ENCODE results near the gene PNPLA2. TPM values are rescaled to one million over a fixed set of nuclear protein-coding genes. Genes with fewer than 3 reads are reported as not detected.

PNPLA2 gene
- polyA plus RNA-seq, 1 donor from 2014 or later = 51.1 TPM

DNA sequence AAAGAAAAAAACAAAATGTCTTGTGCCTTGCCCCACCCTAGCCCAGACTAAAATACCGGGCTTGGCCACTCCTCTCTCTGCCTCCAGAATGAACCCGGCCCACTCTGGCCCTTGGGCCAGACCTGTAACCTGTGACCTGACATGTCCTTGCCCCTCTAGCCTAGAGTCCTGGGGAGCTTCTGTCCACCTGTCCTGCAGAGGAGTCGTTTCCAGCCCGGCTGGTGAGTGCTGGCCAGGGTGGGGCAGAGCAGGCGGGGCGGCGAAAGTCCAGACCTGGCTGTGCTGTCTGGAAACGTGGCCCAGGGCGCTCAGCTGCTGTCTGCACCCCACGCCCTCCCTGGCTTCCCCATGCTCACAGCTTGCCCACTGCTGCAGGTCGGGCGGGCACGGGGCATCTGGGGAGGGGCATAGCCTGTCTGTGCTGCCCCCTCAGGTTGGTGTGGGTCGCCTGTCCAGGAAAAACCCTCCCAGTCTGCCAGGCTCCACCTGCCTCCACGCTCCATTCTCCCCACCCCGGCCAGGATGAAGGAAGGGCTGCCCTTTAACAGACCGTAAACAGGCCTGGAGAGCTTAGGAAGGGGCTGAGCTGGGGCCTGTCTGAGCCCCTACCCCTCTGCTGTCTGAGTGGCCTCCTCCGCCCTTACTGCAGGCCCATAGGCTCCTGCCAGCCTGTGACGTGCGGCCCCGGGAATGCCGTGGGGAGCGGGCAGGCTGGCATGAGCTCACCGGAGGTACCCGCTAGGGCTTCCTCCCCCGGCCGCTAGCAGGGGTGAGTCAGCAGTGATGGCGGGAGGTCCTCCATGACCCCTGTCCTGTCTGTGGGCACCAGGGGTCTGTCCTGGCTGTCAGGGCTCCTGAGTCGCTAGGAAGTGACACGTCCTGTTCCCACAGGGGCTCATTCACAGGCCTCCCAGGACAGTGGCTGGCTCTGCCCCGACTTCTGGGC is 15.9 kb downstream of the PNPLA2 start:
- no peaks in the 10 kb centered on the region for H3K9me3 Mint-ChIP-seq
- H3K4me1 Mint-ChIP-seq = peaks cover 0 to 11% (median 1%) of the 10 kb centered on the region in 3 donors
- peaks cover 2% of the 10 kb centered on the region for H3K36me3 Mint-ChIP-seq
- H3K27ac Mint-ChIP-seq = peak overlapping the region in 1 of 3 donors; percentile 23
- peak overlapping the region; percentile 47 to 82 (median 72) for H3K4me3 Mint-ChIP-seq
- peaks cover 2% of the 10 kb centered on the region for H3K27me3 Mint-ChIP-seq

DNA sequence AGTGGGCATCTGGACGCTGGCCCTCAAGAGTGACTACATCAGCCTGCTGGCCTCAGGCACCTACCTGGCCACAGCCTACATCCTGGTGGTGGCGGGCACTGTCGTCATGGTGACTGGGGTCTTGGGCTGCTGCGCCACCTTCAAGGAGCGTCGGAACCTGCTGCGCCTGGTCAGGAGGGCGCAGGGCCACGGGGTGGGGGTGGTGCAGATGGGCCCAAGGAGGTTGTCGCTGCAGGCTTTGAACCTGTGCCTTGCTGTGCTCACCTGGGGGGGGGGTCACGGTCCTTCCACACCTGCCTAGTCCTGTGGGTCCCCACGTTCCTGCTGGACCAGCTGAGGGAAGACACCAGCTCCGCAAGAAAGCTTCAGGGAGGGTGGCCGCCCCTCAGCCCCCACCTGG is 17.6 kb downstream of the PNPLA2 start:
- H3K4me3 Mint-ChIP-seq = no peak overlapping the region
- peak overlapping the region in 1 of 3 donors; percentile 19 for H3K27ac Mint-ChIP-seq
- H3K27me3 Mint-ChIP-seq = peaks cover 2% of the 10 kb centered on the region
- no peaks in the 10 kb centered on the region for H3K9me3 Mint-ChIP-seq
- H3K4me1 Mint-ChIP-seq = peaks cover 6 to 11% (median 9%) of the 10 kb centered on the region in 3 donors
- peaks cover 2% of the 10 kb centered on the region for H3K36me3 Mint-ChIP-seq

DNA sequence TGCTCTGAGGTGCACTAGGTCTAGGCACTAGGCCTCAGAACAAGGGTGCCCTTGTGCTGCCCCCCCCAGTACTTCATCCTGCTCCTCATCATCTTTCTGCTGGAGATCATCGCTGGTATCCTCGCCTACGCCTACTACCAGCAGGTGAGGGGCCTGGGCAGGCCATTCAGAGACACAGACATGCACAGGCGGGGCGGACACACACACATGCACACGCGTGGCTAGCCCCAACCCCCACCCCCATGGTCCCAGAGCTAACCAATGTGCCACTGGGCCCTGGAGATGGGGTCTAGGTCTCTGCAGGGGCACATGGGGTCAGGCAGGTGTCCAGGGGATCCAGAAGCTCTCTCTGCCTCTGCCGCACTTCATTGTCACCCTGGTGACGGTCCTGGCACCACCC is 18.0 kb downstream of the PNPLA2 start:
- H3K27me3 Mint-ChIP-seq = peaks cover under 1% of the 10 kb centered on the region
- no peaks in the 10 kb centered on the region for H3K9me3 Mint-ChIP-seq
- peaks cover 6 to 11% (median 8%) of the 10 kb centered on the region in 3 donors for H3K4me1 Mint-ChIP-seq
- H3K4me3 Mint-ChIP-seq = peak overlapping the region in 1 of 4 donors; percentile 63
- peaks cover 2% of the 10 kb centered on the region for H3K36me3 Mint-ChIP-seq
- H3K27ac Mint-ChIP-seq = peak overlapping the region in 1 of 3 donors; percentile 19

DNA sequence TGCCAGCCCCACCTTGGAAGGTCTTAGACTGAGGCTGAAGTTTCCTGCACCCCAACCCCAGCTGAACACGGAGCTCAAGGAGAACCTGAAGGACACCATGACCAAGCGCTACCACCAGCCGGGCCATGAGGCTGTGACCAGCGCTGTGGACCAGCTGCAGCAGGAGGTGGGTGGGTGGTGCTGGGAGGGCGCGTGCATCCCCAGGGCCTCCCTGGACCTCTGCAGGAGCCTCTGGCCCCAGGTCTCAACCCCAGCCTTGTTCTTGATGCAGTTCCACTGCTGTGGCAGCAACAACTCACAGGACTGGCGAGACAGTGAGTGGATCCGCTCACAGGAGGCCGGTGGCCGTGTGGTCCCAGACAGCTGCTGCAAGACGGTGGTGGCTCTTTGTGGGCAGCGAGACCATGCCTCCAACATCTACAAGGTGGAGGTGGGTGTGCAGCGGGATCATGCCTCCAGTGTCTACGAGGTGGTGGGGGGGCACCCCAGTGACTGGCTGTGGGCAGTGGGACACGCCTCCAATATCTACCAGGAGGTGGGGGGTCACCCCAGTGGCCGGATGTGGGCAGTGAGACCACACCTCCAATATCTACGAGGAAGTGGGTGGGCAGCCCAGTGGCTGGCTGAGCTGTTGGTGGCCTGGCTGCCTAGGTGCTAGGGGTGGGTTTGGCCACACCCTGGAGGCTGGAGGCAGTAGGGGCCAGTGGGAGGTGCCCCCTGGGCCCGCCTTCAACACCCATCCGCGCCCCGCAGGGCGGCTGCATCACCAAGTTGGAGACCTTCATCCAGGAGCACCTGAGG is 18.7 kb downstream of the PNPLA2 start:
- Mint-ChIP-seq H3K27me3 (no peaks in the 10 kb centered on the region), H3K9me3 (no peaks in the 10 kb centered on the region), H3K4me1 (peaks cover 6 to 11% (median 7%) of the 10 kb centered on the region in 3 donors), H3K27ac (no peak overlapping the region), H3K4me3 (peak overlapping the region in 2 of 4 donors; percentile 12), H3K36me3 (peaks cover 2% of the 10 kb centered on the region)

DNA sequence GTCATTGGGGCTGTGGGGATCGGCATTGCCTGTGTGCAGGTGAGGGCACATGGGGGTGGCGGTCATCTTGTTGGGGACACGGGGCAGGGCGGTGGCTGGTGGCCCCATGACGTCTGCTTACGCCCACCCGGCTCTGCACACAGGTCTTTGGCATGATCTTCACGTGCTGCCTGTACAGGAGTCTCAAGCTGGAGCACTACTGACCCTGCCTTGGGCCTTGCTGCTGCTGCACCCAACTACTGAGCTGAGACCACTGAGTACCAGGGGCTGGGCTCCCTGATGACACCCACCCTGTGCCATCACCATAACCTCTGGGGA is 19.2 kb downstream of the PNPLA2 start:
- H3K27me3 Mint-ChIP-seq = no peaks in the 10 kb centered on the region
- peak overlapping the region in 1 of 4 donors; percentile 33 for H3K4me3 Mint-ChIP-seq
- H3K4me1 Mint-ChIP-seq = peaks cover 6 to 11% (median 7%) of the 10 kb centered on the region in 3 donors
- H3K9me3 Mint-ChIP-seq = no peaks in the 10 kb centered on the region
- H3K36me3 Mint-ChIP-seq = peaks cover 2% of the 10 kb centered on the region
- H3K27ac Mint-ChIP-seq = no peak overlapping the region

DNA sequence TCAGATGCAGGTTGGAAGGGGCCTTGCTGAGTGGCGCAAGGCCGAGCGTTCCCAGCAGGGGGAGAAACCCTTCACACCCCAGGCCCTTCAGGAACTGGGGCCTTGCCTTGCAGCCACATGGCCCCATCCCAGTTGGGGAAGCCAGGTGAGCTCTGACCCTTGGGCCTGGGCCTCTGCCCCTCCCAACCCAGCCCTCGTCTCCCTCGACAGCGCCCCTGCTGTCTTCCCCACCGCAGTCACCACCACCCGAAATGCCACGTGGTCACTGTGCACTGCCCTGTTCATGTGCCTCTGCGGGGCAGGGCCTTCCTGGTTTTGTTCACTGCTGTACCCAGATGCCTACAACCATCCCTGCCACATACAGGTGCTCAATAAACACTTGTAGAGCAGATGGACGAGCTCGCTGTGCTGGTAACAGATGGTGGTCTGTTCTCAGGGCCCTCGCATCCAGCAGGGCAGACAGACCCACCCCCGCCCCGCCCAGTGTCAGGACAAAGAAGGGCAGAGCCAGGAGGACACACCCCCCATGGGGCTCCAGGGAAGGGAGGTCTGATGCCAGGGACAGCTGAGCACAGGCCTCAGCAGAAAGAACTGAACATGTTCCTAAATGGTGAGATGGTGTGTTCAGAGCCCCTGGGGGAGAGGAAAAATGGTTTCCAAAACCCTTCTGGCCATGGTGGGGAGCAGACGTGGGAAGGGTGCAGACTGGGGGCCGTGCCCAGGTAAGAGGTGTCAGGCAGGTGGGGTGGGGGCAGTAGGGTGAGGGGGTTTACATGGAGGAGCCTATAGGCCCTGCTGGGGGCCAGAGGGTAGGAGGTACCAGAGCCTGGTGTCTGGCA is 19.9 kb downstream of the PNPLA2 start:
- Mint-ChIP-seq H3K36me3 (peaks cover 2% of the 10 kb centered on the region), H3K4me3 (peak overlapping the region in 1 of 4 donors; percentile 90), H3K9me3 (no peaks in the 10 kb centered on the region), H3K27me3 (peaks cover 2% of the 10 kb centered on the region), H3K4me1 (peaks cover 7 to 14% (median 8%) of the 10 kb centered on the region in 3 donors), H3K27ac (peak overlapping the region in 1 of 3 donors; percentile 48)

DNA sequence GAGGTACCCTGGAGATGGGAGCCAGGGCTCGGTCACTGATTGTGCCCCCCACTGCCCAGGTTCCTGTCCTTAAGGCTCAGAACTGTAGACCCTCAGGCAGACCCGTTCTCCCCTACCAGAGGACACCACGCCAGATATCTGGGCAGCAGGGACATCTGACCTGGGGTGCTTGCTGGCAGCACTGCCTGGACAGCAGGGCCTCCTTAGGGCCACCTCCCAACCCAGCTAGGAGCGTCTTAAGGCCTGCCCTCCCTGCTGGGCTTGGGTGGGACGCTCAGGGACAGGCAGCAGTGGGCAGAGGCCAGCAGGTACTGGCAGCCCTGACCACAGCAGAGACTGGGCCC is 20.5 kb downstream of the PNPLA2 start:
- H3K9me3 Mint-ChIP-seq = no peaks in the 10 kb centered on the region
- H3K27me3 Mint-ChIP-seq = peaks cover 2% of the 10 kb centered on the region
- peaks cover 2 to 17% (median 8%) of the 10 kb centered on the region in 3 donors for H3K4me1 Mint-ChIP-seq
- no peak overlapping the region for H3K27ac Mint-ChIP-seq
- H3K4me3 Mint-ChIP-seq = peak overlapping the region in 1 of 4 donors; percentile 90
- peaks cover 2% of the 10 kb centered on the region for H3K36me3 Mint-ChIP-seq

DNA sequence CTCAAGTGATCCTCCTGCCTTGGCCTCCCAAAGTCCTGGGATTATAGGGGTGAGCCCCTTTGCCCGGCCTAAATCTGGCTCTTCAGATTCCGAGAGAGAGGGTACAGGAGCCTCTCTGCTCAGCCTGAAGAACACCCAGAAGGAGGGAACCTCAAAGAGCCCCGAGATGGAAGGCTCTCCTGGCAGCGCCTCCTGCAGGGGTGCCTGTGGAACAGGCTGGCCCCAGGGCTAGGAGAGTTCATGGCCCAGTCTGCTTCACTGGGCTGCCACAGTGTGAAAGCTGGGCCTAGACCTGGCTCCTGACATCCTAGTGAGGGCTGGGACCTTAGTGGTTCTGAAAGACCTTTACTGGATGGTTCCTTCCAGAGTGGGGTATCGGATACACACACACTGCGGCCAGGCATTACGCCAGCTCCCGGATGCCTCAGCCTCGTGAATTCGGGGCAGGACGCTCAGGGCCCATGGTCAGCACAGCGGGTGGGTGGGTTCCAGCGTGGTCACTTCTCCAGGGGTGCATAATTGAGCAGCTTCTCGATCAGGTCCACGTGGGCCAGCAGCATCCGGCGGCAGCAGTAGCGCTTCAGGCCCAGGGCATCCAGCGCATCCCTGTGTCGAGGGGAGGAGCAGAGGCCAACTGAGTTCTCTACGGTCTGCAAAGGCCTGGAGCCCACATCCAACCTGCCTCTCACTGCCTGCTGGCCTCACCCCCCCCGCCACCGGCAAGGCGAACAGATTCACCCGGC is 21.3 kb downstream of the PNPLA2 start:
- Mint-ChIP-seq H3K4me3 (peak overlapping the region in 3 of 4 donors; percentile 25 to 90 (median 58)), H3K36me3 (peaks cover 2% of the 10 kb centered on the region), H3K4me1 (peaks cover 0 to 17% (median 8%) of the 10 kb centered on the region in 3 donors), H3K27me3 (peaks cover 2% of the 10 kb centered on the region), H3K9me3 (no peaks in the 10 kb centered on the region), H3K27ac (peak overlapping the region in 1 of 3 donors; percentile 79)

DNA sequence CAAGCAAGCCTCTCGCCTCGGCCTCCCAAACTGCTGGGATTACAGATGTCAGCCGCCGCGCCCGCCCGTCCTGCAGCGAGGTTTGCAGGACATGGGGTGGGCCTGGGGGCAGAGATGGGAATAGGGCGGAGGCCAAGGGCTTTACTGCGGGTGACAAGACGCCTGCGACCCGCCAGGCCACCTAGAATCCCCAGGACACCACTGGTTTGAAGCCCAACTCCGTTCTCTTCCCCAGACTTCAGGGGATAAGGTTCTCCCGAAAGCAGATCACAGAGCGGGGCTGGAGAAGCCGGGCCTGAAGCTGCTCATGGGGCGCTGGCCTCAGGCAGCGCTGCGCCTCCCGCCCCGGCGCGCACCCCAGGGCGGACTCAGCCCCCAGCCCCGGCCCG is 23.3 kb downstream of the PNPLA2 start:
- Mint-ChIP-seq H3K9me3 (no peaks in the 10 kb centered on the region), H3K4me3 (peak overlapping the region; percentile 86 to 95 (median 89)), H3K4me1 (peaks cover 0 to 17% (median 6%) of the 10 kb centered on the region in 3 donors), H3K27ac (peak overlapping the region in 2 of 3 donors; percentile 63 to 72), H3K27me3 (peaks cover 2% of the 10 kb centered on the region), H3K36me3 (no peaks in the 10 kb centered on the region)

DNA sequence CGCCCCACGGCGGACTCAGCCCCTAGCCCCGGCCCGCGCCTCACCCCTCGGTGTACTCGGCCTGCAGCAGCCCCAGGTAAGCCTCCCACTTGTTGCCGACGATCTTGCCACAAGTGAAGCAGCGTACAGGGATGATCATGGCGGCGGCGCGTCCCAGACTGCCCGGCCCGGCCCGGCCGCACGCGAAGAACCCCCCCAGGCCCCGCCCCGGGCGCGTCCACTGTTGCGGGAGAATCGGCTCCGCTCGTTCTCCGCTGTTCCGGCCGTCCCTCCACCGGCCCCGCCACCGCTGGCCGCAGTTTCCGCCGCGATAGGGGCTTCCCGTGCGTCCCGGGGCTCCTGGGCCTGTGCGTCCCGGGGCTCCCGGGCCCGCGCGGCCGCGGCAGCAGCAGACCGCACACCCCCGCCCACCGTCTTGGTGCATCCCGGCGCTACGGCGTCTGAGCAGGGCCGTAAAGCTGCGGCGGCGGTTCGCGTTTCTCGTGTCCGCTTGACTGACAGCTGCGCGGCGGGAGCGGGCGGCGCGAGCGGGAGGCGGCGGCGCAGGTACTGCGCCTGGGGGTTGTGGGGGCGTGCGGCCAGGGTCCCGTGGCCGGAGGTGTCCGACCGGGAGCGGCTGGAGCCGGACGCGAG is 23.8 kb downstream of the PNPLA2 start, which contains the start of the genes POLR2L and TSPAN4:
TSS of gene POLR2L (minus strand) at position 160 of the 633 bp plus-strand sequence. CDS start at position 139, 21 bp downstream.
TSS of gene TSPAN4 (plus strand) at position 483 of the 633 bp plus-strand sequence. CDS start 7,453 bp downstream, outside the sequence.
- Mint-ChIP-seq H3K27ac (peak within 1 kb of the TSS; percentile 63 to 83 (median 79)), H3K36me3 (no peaks in the 10 kb centered on the region), H3K4me3 (peak within 1 kb of the TSS; percentile 86 to 95 (median 89)), H3K9me3 (no peaks in the 10 kb centered on the region), H3K27me3 (peaks cover 2% of the 10 kb centered on the region), H3K4me1 (peaks cover 0 to 17% (median 6%) of the 10 kb centered on the region in 3 donors)

DNA sequence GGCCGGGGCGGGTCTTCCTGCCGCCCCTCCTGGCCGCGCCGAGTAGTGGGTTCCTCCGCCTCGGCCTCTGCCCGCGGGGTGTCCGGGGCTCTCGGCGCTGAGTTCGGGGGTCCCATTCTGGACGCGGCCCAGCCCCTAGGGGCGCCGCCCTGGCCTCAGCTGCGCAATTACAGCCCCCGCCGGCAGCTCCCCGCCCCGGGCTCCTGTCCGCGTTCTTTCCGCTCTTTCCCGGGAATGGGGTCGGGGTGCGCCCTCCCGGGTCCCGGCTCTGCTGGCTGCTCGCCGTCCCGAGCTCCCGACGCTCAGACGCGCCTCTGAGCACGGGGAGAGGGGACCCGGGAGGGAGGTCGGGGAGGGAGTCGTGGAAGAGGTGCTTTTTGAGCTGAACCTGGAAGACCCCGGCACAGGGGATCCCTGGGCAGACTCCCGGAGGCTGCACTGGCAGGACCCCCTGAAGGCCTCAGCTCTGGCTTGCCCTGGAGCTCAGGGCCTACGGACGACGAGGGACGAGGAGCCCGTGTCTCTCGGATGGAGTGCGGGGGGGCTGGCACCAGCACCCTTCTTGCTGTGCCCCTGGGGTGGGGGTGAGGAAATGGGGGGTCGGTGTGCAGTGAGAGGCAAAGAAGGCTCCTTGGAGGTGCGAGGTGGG is 24.5 kb downstream of the PNPLA2 start:
- H3K4me1 Mint-ChIP-seq = peaks cover 0 to 17% (median 6%) of the 10 kb centered on the region in 3 donors

DNA sequence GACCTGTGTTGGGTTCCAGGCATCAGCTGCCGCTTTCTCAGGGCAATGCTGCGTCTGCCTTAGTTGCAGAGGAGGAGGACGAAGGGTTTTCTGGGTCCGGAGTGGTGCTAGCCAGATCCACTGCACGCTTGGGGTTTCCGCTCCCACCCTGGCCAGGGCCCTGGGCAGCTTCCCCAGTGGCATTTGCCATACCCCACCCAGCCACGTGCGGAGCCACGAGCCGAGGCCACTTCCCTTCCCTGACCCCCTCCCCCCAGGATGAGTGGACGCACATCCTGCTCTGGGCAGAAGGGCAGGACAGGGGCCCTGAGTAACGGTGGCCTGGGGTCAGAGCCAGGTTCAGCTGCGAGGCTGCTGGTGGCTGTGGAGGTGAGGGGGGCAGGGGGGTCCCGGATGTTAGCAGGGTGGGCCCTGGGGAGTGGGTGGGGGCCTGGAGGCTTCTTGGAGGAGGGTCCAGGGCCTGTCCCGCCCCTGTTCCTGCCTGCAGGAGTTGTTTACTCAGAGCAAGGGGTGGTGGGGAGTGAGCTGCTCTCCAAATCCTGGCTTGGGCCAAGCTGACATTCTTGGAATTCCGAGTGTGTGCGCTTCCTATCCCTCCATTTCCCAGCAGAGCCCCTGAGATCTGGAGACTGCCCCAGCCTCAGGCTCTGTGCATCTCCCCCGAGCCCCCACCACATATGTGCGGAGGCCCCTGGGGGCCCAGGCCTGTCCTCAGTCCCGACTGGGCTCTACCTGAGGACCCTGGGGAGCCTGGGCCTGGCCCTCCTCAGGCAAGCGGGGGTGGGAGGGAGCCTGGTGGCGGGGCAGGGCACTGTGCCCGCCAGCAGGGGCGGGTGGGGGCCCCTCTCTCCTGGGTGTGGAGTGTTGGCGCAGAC is 25.3 kb downstream of the PNPLA2 start:
- no peaks in the 10 kb centered on the region for H3K36me3 Mint-ChIP-seq
- H3K27me3 Mint-ChIP-seq = peaks cover 2% of the 10 kb centered on the region
- H3K4me3 Mint-ChIP-seq = peak overlapping the region; percentile 67 to 87 (median 80)
- peak overlapping the region in 1 of 3 donors; percentile 58 for H3K27ac Mint-ChIP-seq
- peaks cover 0 to 20% (median 6%) of the 10 kb centered on the region in 3 donors for H3K4me1 Mint-ChIP-seq
- H3K9me3 Mint-ChIP-seq = no peaks in the 10 kb centered on the region

More for the DNA sequence above, 24.5 kb downstream of the PNPLA2 start:
- peaks cover 2% of the 10 kb centered on the region for H3K27me3 Mint-ChIP-seq
- peak overlapping the region in 2 of 3 donors; percentile 72 to 83 for H3K27ac Mint-ChIP-seq
- H3K4me3 Mint-ChIP-seq = peak overlapping the region; percentile 67 to 90 (median 84)
- H3K9me3 Mint-ChIP-seq = no peaks in the 10 kb centered on the region
- H3K36me3 Mint-ChIP-seq = no peaks in the 10 kb centered on the region

Measured in IgD-negative memory B cell (primary cell).